Thoracic aorta (tissue), 2 donors: ENCODE data around the gene LRRN4. TPM values are rescaled to one million over a fixed set of nuclear protein-coding genes. Genes with fewer than 3 reads are reported as not detected.

Source experiments
- ATAC-seq: fragments of 150-250 bp; one replicate; pipeline ENCODE4 v1.8.0; 2017; ENCODE audit warnings: low read depth; ENCODE audit not compliant: insufficient number of reproducible peaks, low FRiP score
- DNase-seq: peaks from one replicate; pipeline ENCODE4 v3.0.0-alpha.2; 2020; ENCODE audit warnings: low spot score
- H3K27ac ChIP-seq, 2 donors: fragments of 200-600 bp; sonication (generic); 1 replicate in 1 of 2; 2 replicates in 1 of 2; pipeline ENCODE4 v1.5.1; 2016; ENCODE audit warnings: mild to moderate bottlenecking in 2 of 2, moderate library complexity in 2 of 2
- H3K27me3 ChIP-seq: fragments of 200-600 bp; sonication (generic); replicated peaks from 2 replicates; pipeline ENCODE4 v1.6.0; 2016; ENCODE audit warnings: mild to moderate bottlenecking; ENCODE audit not compliant: insufficient read depth
- H3K36me3 ChIP-seq: fragments of 200-600 bp; sonication (generic); one replicate; pipeline ENCODE4 v1.5.1; 2016
- H3K4me1 ChIP-seq, 2 donors: fragments of 200-600 bp; sonication (generic); 1 replicate in 1 of 2; 2 replicates in 1 of 2; pipeline versions ENCODE4 v1.5.1 to v1.6.0; 2016; ENCODE audit warnings: low read depth in 2 of 2, mild to moderate bottlenecking in 1 of 2; ENCODE audit not compliant: control insufficient read depth in 1 of 2
- H3K4me3 ChIP-seq: fragments of 200-600 bp; sonication (generic); 2 replicates; pipeline ENCODE4 v1.5.1; 2016; ENCODE audit warnings: mild to moderate bottlenecking
- H3K9me3 ChIP-seq: fragments of 200-600 bp; sonication (generic); 2 replicates; pipeline ENCODE4 v1.5.1; 2016
- total RNA-seq, 2 donors: library from RNA; depleted of rRNA; stranded (reverse); fragments of >200 nt; gene quantifications; one replicate each; pipeline versions ENCODE4 v1.1.0 to v1.2.3, GENCODE V29; 2016
- TF ChIP-seq, protein P1 (sequence below): fragments of 200-600 bp; sonication (generic); IDR thresholded peaks from one replicate; pipeline ENCODE4 v1.5.1; 2019; ENCODE audit warnings: antibody characterized with exemption

LRRN4 gene
- total RNA-seq, 2 donors from 2014 or later = 0.27 TPM; not detected in 1

DNA sequence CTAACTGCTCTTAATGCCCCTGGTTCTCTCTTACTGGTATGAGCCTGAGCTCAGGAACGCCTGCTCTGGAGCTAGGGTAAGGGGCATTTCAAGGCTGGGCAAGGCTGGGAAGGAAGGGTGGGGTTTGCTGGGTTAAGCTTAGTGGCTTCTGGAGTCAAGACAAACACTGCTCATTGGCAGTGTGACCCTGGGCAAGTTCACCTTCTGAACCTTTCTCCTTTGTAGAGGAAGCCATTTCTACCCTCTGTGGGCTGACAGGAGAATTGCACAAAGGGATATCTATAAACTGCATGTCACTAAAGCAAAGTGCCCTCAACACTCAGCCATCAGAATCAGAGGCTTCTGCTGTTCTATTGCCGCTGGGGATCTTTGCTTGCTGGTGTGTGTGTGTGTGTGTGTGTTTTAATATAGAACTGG, 20.3 kb upstream of the LRRN4 start:
- Histone ChIP-seq H3K27me3 (no peaks in the 10 kb centered on the region), H3K36me3 (no peaks in the 10 kb centered on the region), H3K4me1 (no peaks in the 10 kb centered on the region), H3K9me3 (no peaks in the 10 kb centered on the region), H3K4me3 (no peak overlapping the region), H3K27ac (no peak overlapping the region)
- ATAC-seq = no peak
- no peak for DNase-seq
- TF ChIP-seq, protein P1, sequence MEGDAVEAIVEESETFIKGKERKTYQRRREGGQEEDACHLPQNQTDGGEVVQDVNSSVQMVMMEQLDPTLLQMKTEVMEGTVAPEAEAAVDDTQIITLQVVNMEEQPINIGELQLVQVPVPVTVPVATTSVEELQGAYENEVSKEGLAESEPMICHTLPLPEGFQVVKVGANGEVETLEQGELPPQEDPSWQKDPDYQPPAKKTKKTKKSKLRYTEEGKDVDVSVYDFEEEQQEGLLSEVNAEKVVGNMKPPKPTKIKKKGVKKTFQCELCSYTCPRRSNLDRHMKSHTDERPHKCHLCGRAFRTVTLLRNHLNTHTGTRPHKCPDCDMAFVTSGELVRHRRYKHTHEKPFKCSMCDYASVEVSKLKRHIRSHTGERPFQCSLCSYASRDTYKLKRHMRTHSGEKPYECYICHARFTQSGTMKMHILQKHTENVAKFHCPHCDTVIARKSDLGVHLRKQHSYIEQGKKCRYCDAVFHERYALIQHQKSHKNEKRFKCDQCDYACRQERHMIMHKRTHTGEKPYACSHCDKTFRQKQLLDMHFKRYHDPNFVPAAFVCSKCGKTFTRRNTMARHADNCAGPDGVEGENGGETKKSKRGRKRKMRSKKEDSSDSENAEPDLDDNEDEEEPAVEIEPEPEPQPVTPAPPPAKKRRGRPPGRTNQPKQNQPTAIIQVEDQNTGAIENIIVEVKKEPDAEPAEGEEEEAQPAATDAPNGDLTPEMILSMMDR = no peak

DNA sequence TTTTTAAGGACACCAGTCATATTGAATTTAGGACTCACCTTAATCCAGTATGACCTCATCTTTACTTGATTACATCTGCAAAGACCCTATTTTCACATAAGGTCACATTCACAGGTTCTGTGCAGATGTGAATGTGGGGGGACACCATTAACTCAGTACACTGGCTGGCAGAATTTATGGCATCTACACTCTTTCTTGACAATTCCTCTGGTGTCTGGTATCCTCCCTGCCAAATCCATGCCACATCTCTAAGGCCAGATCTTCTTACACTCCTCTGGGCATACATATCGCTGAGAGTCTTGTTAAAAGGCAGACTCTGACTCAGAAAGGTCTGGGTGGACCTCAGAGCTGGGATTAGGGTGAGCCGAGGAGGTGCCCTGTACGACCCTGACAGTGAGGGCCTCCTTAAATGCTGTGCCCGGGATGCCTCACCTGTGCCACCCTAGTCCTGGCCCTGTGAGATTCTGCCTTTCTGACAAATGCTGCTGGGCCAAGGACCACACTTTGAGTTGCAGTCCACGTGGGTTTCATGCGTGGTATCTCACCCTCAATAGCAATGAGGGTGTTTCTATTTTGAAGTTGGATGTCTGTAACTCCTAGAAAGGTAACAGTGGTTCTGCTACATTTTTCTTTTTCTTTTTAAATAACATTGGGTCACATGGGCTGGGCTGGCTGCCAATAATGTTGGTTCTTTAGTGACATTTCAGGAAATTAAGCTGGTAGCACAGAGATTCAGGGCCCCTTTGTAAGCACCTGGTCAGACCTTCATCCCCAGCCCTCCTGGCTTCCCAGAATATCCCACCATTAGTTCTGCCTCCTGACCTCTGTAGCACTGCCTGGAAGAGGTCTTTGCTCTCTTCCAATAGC, 17.2 kb upstream of the LRRN4 start:
- Histone ChIP-seq H3K4me3 (no peak overlapping the region), H3K4me1 (no peaks in the 10 kb centered on the region), H3K9me3 (no peaks in the 10 kb centered on the region), H3K27ac (no peak overlapping the region), H3K36me3 (no peaks in the 10 kb centered on the region), H3K27me3 (no peaks in the 10 kb centered on the region)
- ATAC-seq (no peak), DNase-seq (no peak)
- TF ChIP-seq, protein P1 = no peak

DNA sequence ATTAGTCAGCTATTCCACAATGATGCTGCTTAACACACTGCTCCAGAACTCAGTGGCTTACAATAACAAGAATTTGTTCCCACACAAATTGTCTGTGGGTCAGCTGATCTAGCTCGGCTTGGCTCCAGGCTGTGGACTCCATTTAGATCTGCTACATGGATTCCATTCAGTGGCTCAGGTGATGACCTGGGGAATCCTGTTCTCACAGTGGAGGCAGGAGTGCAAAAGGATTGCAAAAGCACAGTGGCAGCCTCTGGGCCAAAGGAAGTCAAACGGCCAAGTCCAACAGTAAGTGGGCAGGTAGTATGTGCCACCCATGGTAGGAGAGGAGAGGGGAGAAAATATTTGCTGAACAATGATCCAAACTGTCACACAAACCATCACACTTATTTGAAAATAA, 15.8 kb upstream of the LRRN4 start:
- Histone ChIP-seq H3K27ac (no peak overlapping the region), H3K4me3 (no peak overlapping the region), H3K36me3 (no peaks in the 10 kb centered on the region), H3K9me3 (no peaks in the 10 kb centered on the region), H3K27me3 (no peaks in the 10 kb centered on the region), H3K4me1 (no peaks in the 10 kb centered on the region)
- TF ChIP-seq, protein P1 = no peak
- DNase-seq (no peak), ATAC-seq (no peak)

DNA sequence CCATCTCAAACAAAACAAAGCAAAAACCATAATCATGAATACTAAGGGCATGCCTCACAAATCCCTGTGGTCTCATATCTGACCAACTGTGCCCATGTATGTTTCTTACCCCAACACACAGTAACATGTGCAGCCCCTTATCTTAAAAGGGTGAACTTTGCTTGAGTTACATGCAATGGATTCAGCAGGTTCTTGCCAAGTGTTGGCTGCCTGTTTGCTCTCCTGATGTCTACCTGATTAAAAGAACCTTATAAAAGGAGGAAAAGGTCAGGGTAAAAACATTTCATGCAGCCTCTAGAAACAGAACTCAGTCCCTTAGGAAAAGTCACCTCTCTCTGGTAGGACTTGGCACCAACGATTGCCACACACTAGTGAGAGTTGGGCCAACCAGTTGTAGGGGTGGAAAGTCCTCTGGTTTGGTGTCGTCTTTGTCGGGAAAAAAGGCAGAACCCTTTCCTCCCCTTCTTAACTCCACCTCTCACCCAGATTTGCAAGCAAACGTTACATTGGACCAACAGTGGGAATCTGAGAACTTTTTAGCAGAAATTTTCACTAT, 14.0 kb upstream of the LRRN4 start:
- no peaks in the 10 kb centered on the region for H3K9me3 ChIP-seq
- H3K4me1 ChIP-seq = no peaks in the 10 kb centered on the region
- H3K36me3 ChIP-seq = no peaks in the 10 kb centered on the region
- TF ChIP-seq, protein P1 = no peak
- no peak for ATAC-seq
- H3K4me3 ChIP-seq = no peak overlapping the region
- H3K27ac ChIP-seq = no peak overlapping the region
- no peak for DNase-seq
- no peaks in the 10 kb centered on the region for H3K27me3 ChIP-seq

DNA sequence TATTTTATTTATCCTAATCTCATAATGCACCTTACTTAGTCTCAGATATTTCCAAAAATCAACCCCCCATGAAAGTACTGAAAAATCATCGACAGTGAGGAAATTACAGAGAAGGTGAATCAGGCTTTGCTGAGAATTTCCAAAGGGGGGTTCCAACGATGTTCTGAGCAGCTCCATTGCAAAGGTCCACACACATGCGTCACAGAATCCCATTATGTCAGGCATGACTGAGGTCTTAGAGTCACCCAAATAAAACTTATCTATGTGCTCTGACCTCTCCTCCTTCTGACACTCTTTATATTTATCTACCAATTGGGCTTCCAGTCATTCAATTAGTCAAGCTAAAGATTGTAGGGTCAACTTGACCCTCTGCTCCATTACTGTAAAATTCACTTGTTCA, 12.7 kb upstream of the LRRN4 start:
- TF ChIP-seq, protein P1 = no peak
- no peaks in the 10 kb centered on the region for H3K4me1 ChIP-seq
- no peak for ATAC-seq

More for the DNA sequence above, 12.7 kb upstream of the LRRN4 start:
- H3K9me3 ChIP-seq = no peaks in the 10 kb centered on the region
- no peaks in the 10 kb centered on the region for H3K27me3 ChIP-seq
- no peak overlapping the region for H3K4me3 ChIP-seq
- DNase-seq = no peak
- H3K36me3 ChIP-seq = no peaks in the 10 kb centered on the region
- H3K27ac ChIP-seq = no peak overlapping the region
